Liver (tissue), 3 donors: Measurements from ENCODE around the gene BSND.
"Not testable (repeated sequence)": the region's sequence is repeated elsewhere in the genome, so short reads cannot be mapped to it uniquely, and the experiment has no call there.

Experiments
- EGR1 ChIP-seq, 2 donors: IDR thresholded peaks; 2 replicates each; pipeline ENCODE4 v1.6.1; 2016 to 2018; ENCODE audit warnings: antibody characterized with exemption in 2 of 2, low read depth in 2 of 2
- GABPA ChIP-seq, 2 donors: IDR thresholded peaks in 1 of 2; conservative IDR thresholded peaks in 1 of 2; 2 replicates each; pipeline ENCODE4 v1.6.1; 2016; ENCODE audit warnings: antibody characterized with exemption in 2 of 2, mild to moderate bottlenecking in 1 of 2, moderate library complexity in 1 of 2
- HNF4A ChIP-seq, 2 donors: conservative IDR thresholded peaks; 2 replicates each; pipeline ENCODE4 v1.6.1; 2016; ENCODE audit warnings: antibody characterized with exemption in 2 of 2, mild to moderate bottlenecking in 2 of 2
- RAD21 ChIP-seq, 2 donors: IDR thresholded peaks; 2 replicates each; pipeline ENCODE4 v1.6.1; 2016; ENCODE audit warnings: antibody characterized with exemption in 2 of 2, mild to moderate bottlenecking in 2 of 2
- RXRA ChIP-seq, 2 donors: IDR thresholded peaks; 2 replicates each; pipeline ENCODE4 v1.6.1; 2017 to 2018; ENCODE audit warnings: antibody characterized with exemption in 2 of 2, mild to moderate bottlenecking in 1 of 2
- SP1 ChIP-seq: IDR thresholded peaks from 2 replicates; pipeline ENCODE4 v1.6.1; 2018; ENCODE audit warnings: antibody characterized with exemption, mild to moderate bottlenecking
- TAF1 ChIP-seq: conservative IDR thresholded peaks from 2 replicates; pipeline ENCODE4 v1.6.1; 2016; ENCODE audit warnings: antibody characterized with exemption, mild to moderate bottlenecking
- YY1 ChIP-seq: IDR thresholded peaks from 2 replicates; pipeline ENCODE4 v1.6.1; 2016; ENCODE audit warnings: antibody characterized with exemption, mild to moderate bottlenecking
- TF ChIP-seq, protein P1 (sequence below): fragments of 150-350 bp; IDR thresholded peaks from 2 replicates; pipeline ENCODE4 v1.5.1; 2017; ENCODE audit warnings: improper control_type of control experiment, low read depth, low read length; ENCODE audit not compliant: missing input control
- TF ChIP-seq, protein P2 (sequence below): IDR thresholded peaks from 2 replicates; pipeline ENCODE4 v1.6.1; 2016; ENCODE audit warnings: antibody characterized with exemption
- TF ChIP-seq, protein P3 (sequence below): IDR thresholded peaks from 2 replicates; pipeline ENCODE4 v1.6.1; 2016; ENCODE audit warnings: antibody characterized with exemption
- TF ChIP-seq, protein P4 (sequence below): IDR thresholded peaks from 2 replicates; pipeline ENCODE4 v1.6.1; 2016; ENCODE audit warnings: antibody characterized with exemption, mild to moderate bottlenecking
- TF ChIP-seq, protein P5 (sequence below): IDR thresholded peaks from 2 replicates; pipeline ENCODE4 v1.6.1; 2016; ENCODE audit warnings: antibody characterized with exemption
- donor health status: healthy.
- donor health status: healthy.

DNA sequence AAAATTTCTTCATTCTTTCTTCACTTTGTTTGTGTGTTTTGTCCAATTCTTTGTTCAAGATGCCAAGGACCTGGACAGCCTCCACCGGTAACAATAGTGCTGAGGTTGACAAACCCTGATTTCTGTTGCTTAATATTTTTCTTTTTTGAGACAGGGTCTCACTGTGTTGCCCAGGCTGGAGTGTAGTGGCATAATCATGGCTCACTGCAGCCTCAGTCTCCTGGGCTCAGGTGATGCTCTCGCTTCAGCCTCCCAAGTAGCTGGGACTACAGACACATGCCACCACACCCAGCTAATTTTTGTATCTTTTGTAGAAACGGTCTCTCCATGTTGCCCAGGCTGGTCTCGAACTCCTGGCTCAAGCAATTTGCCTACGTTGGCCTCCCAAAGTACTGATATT lies 34.9 kb upstream of the BSND start:
- TF ChIP-seq, protein P1, sequence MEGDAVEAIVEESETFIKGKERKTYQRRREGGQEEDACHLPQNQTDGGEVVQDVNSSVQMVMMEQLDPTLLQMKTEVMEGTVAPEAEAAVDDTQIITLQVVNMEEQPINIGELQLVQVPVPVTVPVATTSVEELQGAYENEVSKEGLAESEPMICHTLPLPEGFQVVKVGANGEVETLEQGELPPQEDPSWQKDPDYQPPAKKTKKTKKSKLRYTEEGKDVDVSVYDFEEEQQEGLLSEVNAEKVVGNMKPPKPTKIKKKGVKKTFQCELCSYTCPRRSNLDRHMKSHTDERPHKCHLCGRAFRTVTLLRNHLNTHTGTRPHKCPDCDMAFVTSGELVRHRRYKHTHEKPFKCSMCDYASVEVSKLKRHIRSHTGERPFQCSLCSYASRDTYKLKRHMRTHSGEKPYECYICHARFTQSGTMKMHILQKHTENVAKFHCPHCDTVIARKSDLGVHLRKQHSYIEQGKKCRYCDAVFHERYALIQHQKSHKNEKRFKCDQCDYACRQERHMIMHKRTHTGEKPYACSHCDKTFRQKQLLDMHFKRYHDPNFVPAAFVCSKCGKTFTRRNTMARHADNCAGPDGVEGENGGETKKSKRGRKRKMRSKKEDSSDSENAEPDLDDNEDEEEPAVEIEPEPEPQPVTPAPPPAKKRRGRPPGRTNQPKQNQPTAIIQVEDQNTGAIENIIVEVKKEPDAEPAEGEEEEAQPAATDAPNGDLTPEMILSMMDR, result not testable (repeated sequence)
- TF ChIP-seq, protein P2, sequence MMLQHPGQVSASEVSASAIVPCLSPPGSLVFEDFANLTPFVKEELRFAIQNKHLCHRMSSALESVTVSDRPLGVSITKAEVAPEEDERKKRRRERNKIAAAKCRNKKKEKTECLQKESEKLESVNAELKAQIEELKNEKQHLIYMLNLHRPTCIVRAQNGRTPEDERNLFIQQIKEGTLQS, result not testable (repeated sequence)
- TF ChIP-seq, protein P3, sequence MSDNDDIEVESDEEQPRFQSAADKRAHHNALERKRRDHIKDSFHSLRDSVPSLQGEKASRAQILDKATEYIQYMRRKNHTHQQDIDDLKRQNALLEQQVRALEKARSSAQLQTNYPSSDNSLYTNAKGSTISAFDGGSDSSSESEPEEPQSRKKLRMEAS, result not testable (repeated sequence)
- not testable (repeated sequence) for TF ChIP-seq RAD21 (IDR thresholded peaks at IDR 0.05); YY1; SP1; EGR1 (IDR thresholded peaks at IDR 0.05; ENCODE audit: low read depth in 2 of 2); GABPA (IDR thresholded peaks at IDR 0.05 in 1 of 2, conservative IDR thresholded peaks at IDR 0.05 in 1 of 2); RXRA (IDR thresholded peaks at IDR 0.05); TAF1; HNF4A (conservative IDR thresholded peaks at IDR 0.05)
- TF ChIP-seq, protein P4, sequence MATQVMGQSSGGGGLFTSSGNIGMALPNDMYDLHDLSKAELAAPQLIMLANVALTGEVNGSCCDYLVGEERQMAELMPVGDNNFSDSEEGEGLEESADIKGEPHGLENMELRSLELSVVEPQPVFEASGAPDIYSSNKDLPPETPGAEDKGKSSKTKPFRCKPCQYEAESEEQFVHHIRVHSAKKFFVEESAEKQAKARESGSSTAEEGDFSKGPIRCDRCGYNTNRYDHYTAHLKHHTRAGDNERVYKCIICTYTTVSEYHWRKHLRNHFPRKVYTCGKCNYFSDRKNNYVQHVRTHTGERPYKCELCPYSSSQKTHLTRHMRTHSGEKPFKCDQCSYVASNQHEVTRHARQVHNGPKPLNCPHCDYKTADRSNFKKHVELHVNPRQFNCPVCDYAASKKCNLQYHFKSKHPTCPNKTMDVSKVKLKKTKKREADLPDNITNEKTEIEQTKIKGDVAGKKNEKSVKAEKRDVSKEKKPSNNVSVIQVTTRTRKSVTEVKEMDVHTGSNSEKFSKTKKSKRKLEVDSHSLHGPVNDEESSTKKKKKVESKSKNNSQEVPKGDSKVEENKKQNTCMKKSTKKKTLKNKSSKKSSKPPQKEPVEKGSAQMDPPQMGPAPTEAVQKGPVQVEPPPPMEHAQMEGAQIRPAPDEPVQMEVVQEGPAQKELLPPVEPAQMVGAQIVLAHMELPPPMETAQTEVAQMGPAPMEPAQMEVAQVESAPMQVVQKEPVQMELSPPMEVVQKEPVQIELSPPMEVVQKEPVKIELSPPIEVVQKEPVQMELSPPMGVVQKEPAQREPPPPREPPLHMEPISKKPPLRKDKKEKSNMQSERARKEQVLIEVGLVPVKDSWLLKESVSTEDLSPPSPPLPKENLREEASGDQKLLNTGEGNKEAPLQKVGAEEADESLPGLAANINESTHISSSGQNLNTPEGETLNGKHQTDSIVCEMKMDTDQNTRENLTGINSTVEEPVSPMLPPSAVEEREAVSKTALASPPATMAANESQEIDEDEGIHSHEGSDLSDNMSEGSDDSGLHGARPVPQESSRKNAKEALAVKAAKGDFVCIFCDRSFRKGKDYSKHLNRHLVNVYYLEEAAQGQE, result not testable (repeated sequence)
- TF ChIP-seq, protein P5, sequence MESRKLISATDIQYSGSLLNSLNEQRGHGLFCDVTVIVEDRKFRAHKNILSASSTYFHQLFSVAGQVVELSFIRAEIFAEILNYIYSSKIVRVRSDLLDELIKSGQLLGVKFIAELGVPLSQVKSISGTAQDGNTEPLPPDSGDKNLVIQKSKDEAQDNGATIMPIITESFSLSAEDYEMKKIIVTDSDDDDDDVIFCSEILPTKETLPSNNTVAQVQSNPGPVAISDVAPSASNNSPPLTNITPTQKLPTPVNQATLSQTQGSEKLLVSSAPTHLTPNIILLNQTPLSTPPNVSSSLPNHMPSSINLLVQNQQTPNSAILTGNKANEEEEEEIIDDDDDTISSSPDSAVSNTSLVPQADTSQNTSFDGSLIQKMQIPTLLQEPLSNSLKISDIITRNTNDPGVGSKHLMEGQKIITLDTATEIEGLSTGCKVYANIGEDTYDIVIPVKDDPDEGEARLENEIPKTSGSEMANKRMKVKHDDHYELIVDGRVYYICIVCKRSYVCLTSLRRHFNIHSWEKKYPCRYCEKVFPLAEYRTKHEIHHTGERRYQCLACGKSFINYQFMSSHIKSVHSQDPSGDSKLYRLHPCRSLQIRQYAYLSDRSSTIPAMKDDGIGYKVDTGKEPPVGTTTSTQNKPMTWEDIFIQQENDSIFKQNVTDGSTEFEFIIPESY, result not testable (repeated sequence)
